H9 (cell line): ENCODE data around the gene AMY1B. TPM values are rescaled to one million over a fixed set of nuclear protein-coding genes. Genes with fewer than 3 reads are reported as not detected.
"Not testable (repeated sequence)": the region's sequence is repeated elsewhere in the genome, so short reads cannot be mapped to it uniquely, and the experiment has no call there.

Source experiments
- DNase-seq: peaks from one replicate; pipeline ENCODE4 v3.0.0-alpha.2; 2017
- H2AFZ ChIP-seq: one replicate; pipeline ENCODE4 v1.6.1; 2013; ENCODE audit warnings: mild to moderate bottlenecking, low read length, control low read depth, moderate library complexity
- H2AK5ac ChIP-seq: 2 replicates; pipeline ENCODE4 v1.6.1; 2013; ENCODE audit warnings: low read length, control low read depth, mixed read lengths; ENCODE audit not compliant: insufficient read length
- H2BK120ac ChIP-seq: one replicate; pipeline ENCODE4 v1.6.1; 2013; ENCODE audit warnings: low read depth, mild to moderate bottlenecking, low read length, control low read depth, inconsistent platforms; ENCODE audit not compliant: poor library complexity, severe bottlenecking
- H2BK12ac ChIP-seq: 2 replicates; pipeline ENCODE4 v1.6.1; 2013; ENCODE audit warnings: low read length, control low read depth, mixed read lengths, low read depth; ENCODE audit not compliant: insufficient read length
- H2BK15ac ChIP-seq: 2 replicates; pipeline ENCODE4 v1.6.1; 2013; ENCODE audit warnings: low read depth, low read length, control low read depth
- H2BK20ac ChIP-seq: one replicate; pipeline ENCODE4 v1.6.1; 2013; ENCODE audit warnings: low read depth, mild to moderate bottlenecking, low read length, control low read depth, inconsistent platforms; ENCODE audit not compliant: poor library complexity, severe bottlenecking
- H2BK5ac ChIP-seq: 2 replicates; pipeline ENCODE4 v1.6.1; 2013; ENCODE audit warnings: low read length, control low read depth, mixed read lengths; ENCODE audit not compliant: insufficient read length
- H3K14ac ChIP-seq: 2 replicates; pipeline ENCODE4 v1.6.1; 2013; ENCODE audit warnings: low read length, control low read depth; ENCODE audit not compliant: insufficient read depth
- H3K18ac ChIP-seq: 2 replicates; pipeline ENCODE4 v1.6.1; 2013; ENCODE audit warnings: low read depth, mild to moderate bottlenecking, mixed read lengths, low read length, control low read depth; ENCODE audit not compliant: insufficient read length
- H3K23ac ChIP-seq: 2 replicates; pipeline ENCODE4 v1.6.1; 2013; ENCODE audit warnings: low read length, control low read depth, mixed read lengths, low read depth; ENCODE audit not compliant: insufficient read length
- H3K23me2 ChIP-seq: 2 replicates; pipeline ENCODE4 v1.6.1; 2013; ENCODE audit warnings: low read depth, mild to moderate bottlenecking, mixed read lengths, low read length, control low read depth; ENCODE audit not compliant: insufficient read length, poor library complexity, severe bottlenecking
- H3K27ac ChIP-seq: 2 replicates; pipeline ENCODE4 v1.5.1; 2013; ENCODE audit warnings: low read length, control low read depth, mixed read lengths, low read depth; ENCODE audit not compliant: insufficient read length
- H3K27me3 ChIP-seq: 2 replicates; pipeline ENCODE4 v1.6.1; 2013; ENCODE audit warnings: low read length, control low read depth, inconsistent platforms; ENCODE audit not compliant: insufficient read depth
- H3K4ac ChIP-seq: 2 replicates; pipeline ENCODE4 v1.6.1; 2013; ENCODE audit warnings: low read depth, mild to moderate bottlenecking, control low read depth, inconsistent platforms, low read length, moderate library complexity
- H3K4me1 ChIP-seq: 2 replicates; pipeline ENCODE4 v1.6.1; 2013; ENCODE audit warnings: low read length, control low read depth, inconsistent platforms; ENCODE audit not compliant: insufficient read depth
- H3K4me2 ChIP-seq: 2 replicates; pipeline ENCODE4 v1.6.1; 2013; ENCODE audit warnings: low read length, control low read depth, mixed read lengths; ENCODE audit not compliant: insufficient read length, insufficient read depth
- H3K56ac ChIP-seq: 2 replicates; pipeline ENCODE4 v1.6.1; 2013; ENCODE audit warnings: low read depth, mild to moderate bottlenecking, mixed read lengths, low read length, control low read depth; ENCODE audit not compliant: insufficient read length
- H3K79me1 ChIP-seq: 2 replicates; pipeline ENCODE4 v1.6.1; 2013; ENCODE audit warnings: low read depth, mild to moderate bottlenecking, moderate library complexity, low read length, control low read depth, inconsistent platforms; ENCODE audit not compliant: insufficient read depth, poor library complexity, severe bottlenecking
- H3K79me2 ChIP-seq: 2 replicates; pipeline ENCODE4 v1.6.1; 2013; ENCODE audit warnings: low read length, control low read depth, inconsistent platforms; ENCODE audit not compliant: insufficient read depth
- H3K9ac ChIP-seq: 2 replicates; pipeline ENCODE4 v1.6.1; 2013; ENCODE audit warnings: low read length, control low read depth, mixed read lengths; ENCODE audit not compliant: insufficient read length; ENCODE audit errors: extremely low read depth
- H3K9me3 ChIP-seq: one replicate; pipeline ENCODE4 v1.6.1; 2013; ENCODE audit warnings: low read depth, low read length, inconsistent platforms; ENCODE audit not compliant: control insufficient read depth
- H3T11ph ChIP-seq: one replicate; pipeline ENCODE4 v1.6.1; 2013; ENCODE audit warnings: mild to moderate bottlenecking, low read length, control low read depth, inconsistent platforms
- H4K20me1 ChIP-seq: one replicate; pipeline ENCODE4 v1.6.1; 2013; ENCODE audit not compliant: control insufficient read depth, insufficient read length, insufficient read depth
- H4K5ac ChIP-seq: 2 replicates; pipeline ENCODE4 v1.6.1; 2013; ENCODE audit warnings: low read depth, mild to moderate bottlenecking, mixed read lengths, low read length, control low read depth; ENCODE audit not compliant: insufficient read length
- H4K8ac ChIP-seq: replicated peaks from 2 replicates; pipeline ENCODE4 v1.6.1; 2013; ENCODE audit warnings: low read length, control low read depth, mixed read lengths, low read depth; ENCODE audit not compliant: insufficient read length
- H4K91ac ChIP-seq: 2 replicates; pipeline ENCODE4 v1.6.1; 2013; ENCODE audit warnings: low read depth, mild to moderate bottlenecking, moderate library complexity, mixed read lengths, low read length, control low read depth; ENCODE audit not compliant: insufficient read length
- H3K27ac Mint-ChIP-seq, 3 experiments: 2 replicates in 2 of 3; 3 replicates in 1 of 3; pipeline ENCODE4 v1.8.0; 2020 to 2021; ENCODE audit warnings: mixed read lengths in 3 of 3, mild to moderate bottlenecking in 1 of 3, moderate library complexity in 1 of 3
- H3K27me3 Mint-ChIP-seq: 2 replicates; pipeline ENCODE4 v1.8.0; 2021; ENCODE audit warnings: low read depth, mild to moderate bottlenecking, moderate library complexity, mixed read lengths
- H3K36me3 Mint-ChIP-seq, 3 experiments: 2 replicates in 2 of 3; 3 replicates in 1 of 3; pipeline ENCODE4 v1.8.0; 2020 to 2021; ENCODE audit warnings: low read depth in 3 of 3, mixed read lengths in 3 of 3; ENCODE audit not compliant: insufficient read depth in 1 of 3
- H3K4me1 Mint-ChIP-seq, 2 experiments: 2 replicates each; pipeline ENCODE4 v1.8.0; 2020; ENCODE audit warnings: mixed read lengths in 2 of 2
- H3K4me3 Mint-ChIP-seq, 2 experiments: 2 replicates in 1 of 2; 3 replicates in 1 of 2; pipeline ENCODE4 v1.8.0; 2020 to 2021; ENCODE audit warnings: mild to moderate bottlenecking in 2 of 2, mixed read lengths in 2 of 2, moderate library complexity in 1 of 2
- H3K9me3 Mint-ChIP-seq, 2 experiments: 2 replicates in 1 of 2; 3 replicates in 1 of 2; pipeline ENCODE4 v1.8.0; 2020; ENCODE audit warnings: mild to moderate bottlenecking in 2 of 2, mixed read lengths in 2 of 2, moderate library complexity in 1 of 2
- WGBS: extraction: QIAGEN DNeasy Blood & Tissue Kit; methylation state at CpG from one replicate; pipeline ENCODE4 v1.1.7; 2013; ENCODE audit warnings: missing lambda C conversion rate, low lambda C conversion rate, mixed read lengths; ENCODE audit not compliant: insufficient read length; ENCODE audit errors: extremely low coverage; 5-methylcytosine and 5-hydroxymethylcytosine counted together
- total RNA-seq: library from RNA; stranded (reverse); gene quantifications from 2 replicates; pipeline ENCODE4 v1.2.1, GENCODE V29; 2021

Gene AMY1B
- total RNA-seq, 1 experiment from 2014 or later: not detected

GRCh38 chr1:103717404-103717803 is 21.4 kb upstream of the AMY1B start:
- WGBS: no CpG with 5 or more reads among the region's 6 CpGs
- not testable (repeated sequence) for H3K27ac Mint-ChIP-seq, H3K14ac ChIP-seq, H3K79me2 ChIP-seq, H3K4me1 ChIP-seq, H3T11ph ChIP-seq, H4K5ac ChIP-seq, H2AFZ ChIP-seq, H3K36me3 Mint-ChIP-seq, H3K4me2 ChIP-seq, H4K20me1 ChIP-seq, H3K4me1 Mint-ChIP-seq, H3K23ac ChIP-seq, H3K79me1 ChIP-seq, H3K27ac ChIP-seq, H3K27me3 ChIP-seq, H3K9ac ChIP-seq, H3K56ac ChIP-seq, H3K4me3 Mint-ChIP-seq, H2BK15ac ChIP-seq, H4K91ac ChIP-seq, H3K4ac ChIP-seq, H2BK12ac ChIP-seq, H2BK20ac ChIP-seq, H2BK5ac ChIP-seq, H3K27me3 Mint-ChIP-seq, DNase-seq, H2AK5ac ChIP-seq, H3K9me3 Mint-ChIP-seq, H3K9me3 ChIP-seq, H2BK120ac ChIP-seq, H4K8ac ChIP-seq, H3K18ac ChIP-seq, H3K23me2 ChIP-seq

GRCh38 chr1:103710381-103710780 is 14.4 kb upstream of the AMY1B start:
- not testable (repeated sequence) for H3K79me2 ChIP-seq, H3K4me1 ChIP-seq, H4K8ac ChIP-seq, H3K4me1 Mint-ChIP-seq, H2BK5ac ChIP-seq, H4K5ac ChIP-seq, H3K9me3 ChIP-seq, H2BK12ac ChIP-seq, H3K79me1 ChIP-seq, H3K9ac ChIP-seq, DNase-seq, H3K14ac ChIP-seq, H3K36me3 Mint-ChIP-seq, H2AK5ac ChIP-seq, H4K20me1 ChIP-seq, H3K4me3 Mint-ChIP-seq, H3K4me2 ChIP-seq, H3K4ac ChIP-seq, H4K91ac ChIP-seq, H3K9me3 Mint-ChIP-seq, H3K23me2 ChIP-seq, H2BK15ac ChIP-seq, H2AFZ ChIP-seq, H2BK20ac ChIP-seq, H3T11ph ChIP-seq, H3K27ac Mint-ChIP-seq, H3K56ac ChIP-seq, H3K23ac ChIP-seq, H3K18ac ChIP-seq, H2BK120ac ChIP-seq, H3K27ac ChIP-seq, H3K27me3 Mint-ChIP-seq, H3K27me3 ChIP-seq
- no CpG with 5 or more reads among the region's 3 CpGs for WGBS
